ENCODE results near the gene DAAM2. TPM values are rescaled to one million over a fixed set of nuclear protein-coding genes. Genes with fewer than 3 reads are reported as not detected.

Gene DAAM2
- polyA plus RNA-seq, 1 of the 3 experiments (the other 2 are of a cell fraction): 0.20 TPM

GRCh38 chr6:39770446-39770845 is 21.7 kb upstream of the DAAM2 start (continued):
- TF ChIP-seq, protein P1, sequence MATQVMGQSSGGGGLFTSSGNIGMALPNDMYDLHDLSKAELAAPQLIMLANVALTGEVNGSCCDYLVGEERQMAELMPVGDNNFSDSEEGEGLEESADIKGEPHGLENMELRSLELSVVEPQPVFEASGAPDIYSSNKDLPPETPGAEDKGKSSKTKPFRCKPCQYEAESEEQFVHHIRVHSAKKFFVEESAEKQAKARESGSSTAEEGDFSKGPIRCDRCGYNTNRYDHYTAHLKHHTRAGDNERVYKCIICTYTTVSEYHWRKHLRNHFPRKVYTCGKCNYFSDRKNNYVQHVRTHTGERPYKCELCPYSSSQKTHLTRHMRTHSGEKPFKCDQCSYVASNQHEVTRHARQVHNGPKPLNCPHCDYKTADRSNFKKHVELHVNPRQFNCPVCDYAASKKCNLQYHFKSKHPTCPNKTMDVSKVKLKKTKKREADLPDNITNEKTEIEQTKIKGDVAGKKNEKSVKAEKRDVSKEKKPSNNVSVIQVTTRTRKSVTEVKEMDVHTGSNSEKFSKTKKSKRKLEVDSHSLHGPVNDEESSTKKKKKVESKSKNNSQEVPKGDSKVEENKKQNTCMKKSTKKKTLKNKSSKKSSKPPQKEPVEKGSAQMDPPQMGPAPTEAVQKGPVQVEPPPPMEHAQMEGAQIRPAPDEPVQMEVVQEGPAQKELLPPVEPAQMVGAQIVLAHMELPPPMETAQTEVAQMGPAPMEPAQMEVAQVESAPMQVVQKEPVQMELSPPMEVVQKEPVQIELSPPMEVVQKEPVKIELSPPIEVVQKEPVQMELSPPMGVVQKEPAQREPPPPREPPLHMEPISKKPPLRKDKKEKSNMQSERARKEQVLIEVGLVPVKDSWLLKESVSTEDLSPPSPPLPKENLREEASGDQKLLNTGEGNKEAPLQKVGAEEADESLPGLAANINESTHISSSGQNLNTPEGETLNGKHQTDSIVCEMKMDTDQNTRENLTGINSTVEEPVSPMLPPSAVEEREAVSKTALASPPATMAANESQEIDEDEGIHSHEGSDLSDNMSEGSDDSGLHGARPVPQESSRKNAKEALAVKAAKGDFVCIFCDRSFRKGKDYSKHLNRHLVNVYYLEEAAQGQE (IDR thresholded peaks at IDR 0.05; ENCODE audit: low read depth, low read length): no peak
- TF ChIP-seq EZH2phosphoT487 (IDR thresholded peaks at IDR 0.05; ENCODE audit: borderline replicate concordance, low read depth) (no peak), NFIC (IDR thresholded peaks at IDR 0.05; ENCODE audit: borderline replicate concordance) (no peak), JUND (IDR thresholded peaks at IDR 0.05) (no peak), PBX3 (IDR thresholded peaks at IDR 0.05) (no peak), TCF12 (IDR thresholded peaks at IDR 0.05) (no peak), IRF3 (IDR thresholded peaks at IDR 0.05; ENCODE audit: low read depth, low read length) (no peak)
- TF ChIP-seq, protein P2, sequence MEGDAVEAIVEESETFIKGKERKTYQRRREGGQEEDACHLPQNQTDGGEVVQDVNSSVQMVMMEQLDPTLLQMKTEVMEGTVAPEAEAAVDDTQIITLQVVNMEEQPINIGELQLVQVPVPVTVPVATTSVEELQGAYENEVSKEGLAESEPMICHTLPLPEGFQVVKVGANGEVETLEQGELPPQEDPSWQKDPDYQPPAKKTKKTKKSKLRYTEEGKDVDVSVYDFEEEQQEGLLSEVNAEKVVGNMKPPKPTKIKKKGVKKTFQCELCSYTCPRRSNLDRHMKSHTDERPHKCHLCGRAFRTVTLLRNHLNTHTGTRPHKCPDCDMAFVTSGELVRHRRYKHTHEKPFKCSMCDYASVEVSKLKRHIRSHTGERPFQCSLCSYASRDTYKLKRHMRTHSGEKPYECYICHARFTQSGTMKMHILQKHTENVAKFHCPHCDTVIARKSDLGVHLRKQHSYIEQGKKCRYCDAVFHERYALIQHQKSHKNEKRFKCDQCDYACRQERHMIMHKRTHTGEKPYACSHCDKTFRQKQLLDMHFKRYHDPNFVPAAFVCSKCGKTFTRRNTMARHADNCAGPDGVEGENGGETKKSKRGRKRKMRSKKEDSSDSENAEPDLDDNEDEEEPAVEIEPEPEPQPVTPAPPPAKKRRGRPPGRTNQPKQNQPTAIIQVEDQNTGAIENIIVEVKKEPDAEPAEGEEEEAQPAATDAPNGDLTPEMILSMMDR (IDR thresholded peaks at IDR 0.05): no peak
- TF ChIP-seq, protein P3, sequence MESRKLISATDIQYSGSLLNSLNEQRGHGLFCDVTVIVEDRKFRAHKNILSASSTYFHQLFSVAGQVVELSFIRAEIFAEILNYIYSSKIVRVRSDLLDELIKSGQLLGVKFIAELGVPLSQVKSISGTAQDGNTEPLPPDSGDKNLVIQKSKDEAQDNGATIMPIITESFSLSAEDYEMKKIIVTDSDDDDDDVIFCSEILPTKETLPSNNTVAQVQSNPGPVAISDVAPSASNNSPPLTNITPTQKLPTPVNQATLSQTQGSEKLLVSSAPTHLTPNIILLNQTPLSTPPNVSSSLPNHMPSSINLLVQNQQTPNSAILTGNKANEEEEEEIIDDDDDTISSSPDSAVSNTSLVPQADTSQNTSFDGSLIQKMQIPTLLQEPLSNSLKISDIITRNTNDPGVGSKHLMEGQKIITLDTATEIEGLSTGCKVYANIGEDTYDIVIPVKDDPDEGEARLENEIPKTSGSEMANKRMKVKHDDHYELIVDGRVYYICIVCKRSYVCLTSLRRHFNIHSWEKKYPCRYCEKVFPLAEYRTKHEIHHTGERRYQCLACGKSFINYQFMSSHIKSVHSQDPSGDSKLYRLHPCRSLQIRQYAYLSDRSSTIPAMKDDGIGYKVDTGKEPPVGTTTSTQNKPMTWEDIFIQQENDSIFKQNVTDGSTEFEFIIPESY (IDR thresholded peaks at IDR 0.05; ENCODE audit: borderline replicate concordance, low read depth): no peak
